ENCODE results near the gene SLC15A2. TPM values are rescaled to one million over a fixed set of nuclear protein-coding genes. Genes with fewer than 3 reads are reported as not detected.

Gene SLC15A2
- total and polyA plus RNA-seq, 2 experiments from 2014 or later = 0.26 to 0.90 TPM

DNA sequence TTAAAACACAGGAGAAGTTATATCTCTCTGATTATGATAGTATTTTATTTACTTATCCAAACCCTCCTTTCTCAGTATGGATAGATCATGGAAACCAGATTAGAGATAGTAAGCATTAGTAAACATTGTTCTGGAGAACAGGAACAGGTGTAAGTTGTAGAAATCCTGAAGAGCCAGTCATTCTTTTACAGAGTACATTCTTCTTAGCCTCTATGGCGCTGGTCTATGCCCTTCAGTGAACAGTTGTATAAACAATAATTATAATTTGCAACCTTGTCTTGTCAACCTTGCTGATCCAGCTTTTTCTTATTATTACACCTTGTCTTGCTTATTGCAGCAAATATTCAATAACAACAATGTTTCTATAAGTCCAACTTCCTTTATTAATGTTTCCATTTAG, 47.4 kb downstream of the SLC15A2 start:
- no peak overlapping the region for H3K27ac ChIP-seq (ENCODE audit: low read depth)

DNA sequence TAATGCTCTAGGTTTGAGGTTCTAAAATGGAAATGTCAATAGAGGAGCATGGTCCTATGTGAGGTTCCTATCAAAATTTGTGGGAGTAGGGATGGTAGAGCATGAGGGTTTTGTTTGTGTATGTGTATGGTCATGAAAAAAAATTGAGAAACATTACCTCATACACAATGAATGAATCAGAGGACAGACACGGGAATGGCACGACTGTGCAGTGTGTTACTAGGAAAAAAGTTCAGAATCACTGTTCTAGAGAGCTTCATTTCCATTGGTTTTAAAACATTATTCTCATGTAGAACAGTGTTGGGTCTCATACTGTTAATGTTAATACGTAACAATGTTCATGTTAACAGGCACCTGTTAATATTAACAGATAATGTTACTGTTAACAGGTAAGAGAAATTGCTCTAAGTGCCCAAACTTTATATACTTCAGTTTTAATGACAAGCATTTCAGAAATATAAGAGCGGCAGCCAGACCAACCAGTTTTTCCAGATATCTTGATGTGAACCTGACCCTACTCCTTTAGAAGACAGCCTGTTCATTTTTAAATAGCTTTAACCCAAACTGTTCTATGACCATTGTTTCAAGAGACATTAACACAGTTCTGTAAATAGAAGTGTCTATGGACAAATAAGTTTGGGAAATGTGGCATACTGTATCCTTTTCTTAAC, 48.0 kb downstream of the SLC15A2 start:
- Histone ChIP-seq H3F3A (replicated peaks; ENCODE audit: low read depth) (no peaks in the 10 kb centered on the region), H3K4me3 (no peak overlapping the region), H3K4me2 (no peak overlapping the region), H4K20me1 (replicated peaks; ENCODE audit: insufficient read depth) (no peaks in the 10 kb centered on the region), H3K27me3 (ENCODE audit: insufficient read depth) (no peaks in the 10 kb centered on the region), H3K79me2 (replicated peaks; ENCODE audit: insufficient read depth) (no peaks in the 10 kb centered on the region), H3K27ac (ENCODE audit: low read depth) (no peak overlapping the region), H3K4me1 (ENCODE audit: insufficient read depth) (no peaks in the 10 kb centered on the region), H3K9me2 (ENCODE audit: insufficient read depth) (no peaks in the 10 kb centered on the region; the same call in 1 of the 2 replicates), H3K36me3 (ENCODE audit: insufficient read depth) (no peaks in the 10 kb centered on the region), H2AFZ (no peak overlapping the region)
- Mint-ChIP-seq H3K9me3 (peaks cover 5% of the 10 kb centered on the region; the same call in 1 of the 3 replicates), H3K4me3 (no peak overlapping the region), H3K27ac (no peak overlapping the region; the same call in 1 of the 2 replicates), H3K4me1 (peaks cover 25% of the 10 kb centered on the region), H3K36me3 (ENCODE audit: low read depth) (peaks cover 20% of the 10 kb centered on the region), H3K27me3 (ENCODE audit: insufficient read depth, low read depth, poor library complexity) (no peaks in the 10 kb centered on the region)
- no peak for DNase-seq (ENCODE audit: low spot score)
- no peak for ATAC-seq
- no peak for TF ChIP-seq NANOG (IDR thresholded peaks at IDR 0.05; ENCODE audit: borderline replicate concordance)
- no peak for TF ChIP-seq ZNF114 (CRISPR knock-in tag; IDR thresholded peaks at IDR 0.05)
- TF ChIP-seq, protein P1, sequence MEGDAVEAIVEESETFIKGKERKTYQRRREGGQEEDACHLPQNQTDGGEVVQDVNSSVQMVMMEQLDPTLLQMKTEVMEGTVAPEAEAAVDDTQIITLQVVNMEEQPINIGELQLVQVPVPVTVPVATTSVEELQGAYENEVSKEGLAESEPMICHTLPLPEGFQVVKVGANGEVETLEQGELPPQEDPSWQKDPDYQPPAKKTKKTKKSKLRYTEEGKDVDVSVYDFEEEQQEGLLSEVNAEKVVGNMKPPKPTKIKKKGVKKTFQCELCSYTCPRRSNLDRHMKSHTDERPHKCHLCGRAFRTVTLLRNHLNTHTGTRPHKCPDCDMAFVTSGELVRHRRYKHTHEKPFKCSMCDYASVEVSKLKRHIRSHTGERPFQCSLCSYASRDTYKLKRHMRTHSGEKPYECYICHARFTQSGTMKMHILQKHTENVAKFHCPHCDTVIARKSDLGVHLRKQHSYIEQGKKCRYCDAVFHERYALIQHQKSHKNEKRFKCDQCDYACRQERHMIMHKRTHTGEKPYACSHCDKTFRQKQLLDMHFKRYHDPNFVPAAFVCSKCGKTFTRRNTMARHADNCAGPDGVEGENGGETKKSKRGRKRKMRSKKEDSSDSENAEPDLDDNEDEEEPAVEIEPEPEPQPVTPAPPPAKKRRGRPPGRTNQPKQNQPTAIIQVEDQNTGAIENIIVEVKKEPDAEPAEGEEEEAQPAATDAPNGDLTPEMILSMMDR (conservative IDR thresholded peaks at IDR 0.05; ENCODE audit: low read depth in 2 of 2) = no peak
- no peak for TF ChIP-seq EZH2 (IDR thresholded peaks at IDR 0.05; ENCODE audit: low read depth, unreplicated experiment)
- no peak for TF ChIP-seq STAT1 (IDR thresholded peaks at IDR 0.05; ENCODE audit: unreplicated experiment)
- TF ChIP-seq, protein P2, sequence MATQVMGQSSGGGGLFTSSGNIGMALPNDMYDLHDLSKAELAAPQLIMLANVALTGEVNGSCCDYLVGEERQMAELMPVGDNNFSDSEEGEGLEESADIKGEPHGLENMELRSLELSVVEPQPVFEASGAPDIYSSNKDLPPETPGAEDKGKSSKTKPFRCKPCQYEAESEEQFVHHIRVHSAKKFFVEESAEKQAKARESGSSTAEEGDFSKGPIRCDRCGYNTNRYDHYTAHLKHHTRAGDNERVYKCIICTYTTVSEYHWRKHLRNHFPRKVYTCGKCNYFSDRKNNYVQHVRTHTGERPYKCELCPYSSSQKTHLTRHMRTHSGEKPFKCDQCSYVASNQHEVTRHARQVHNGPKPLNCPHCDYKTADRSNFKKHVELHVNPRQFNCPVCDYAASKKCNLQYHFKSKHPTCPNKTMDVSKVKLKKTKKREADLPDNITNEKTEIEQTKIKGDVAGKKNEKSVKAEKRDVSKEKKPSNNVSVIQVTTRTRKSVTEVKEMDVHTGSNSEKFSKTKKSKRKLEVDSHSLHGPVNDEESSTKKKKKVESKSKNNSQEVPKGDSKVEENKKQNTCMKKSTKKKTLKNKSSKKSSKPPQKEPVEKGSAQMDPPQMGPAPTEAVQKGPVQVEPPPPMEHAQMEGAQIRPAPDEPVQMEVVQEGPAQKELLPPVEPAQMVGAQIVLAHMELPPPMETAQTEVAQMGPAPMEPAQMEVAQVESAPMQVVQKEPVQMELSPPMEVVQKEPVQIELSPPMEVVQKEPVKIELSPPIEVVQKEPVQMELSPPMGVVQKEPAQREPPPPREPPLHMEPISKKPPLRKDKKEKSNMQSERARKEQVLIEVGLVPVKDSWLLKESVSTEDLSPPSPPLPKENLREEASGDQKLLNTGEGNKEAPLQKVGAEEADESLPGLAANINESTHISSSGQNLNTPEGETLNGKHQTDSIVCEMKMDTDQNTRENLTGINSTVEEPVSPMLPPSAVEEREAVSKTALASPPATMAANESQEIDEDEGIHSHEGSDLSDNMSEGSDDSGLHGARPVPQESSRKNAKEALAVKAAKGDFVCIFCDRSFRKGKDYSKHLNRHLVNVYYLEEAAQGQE (IDR thresholded peaks at IDR 0.05; ENCODE audit: unreplicated experiment) = no peak
- TF ChIP-seq JUNB (IDR thresholded peaks at IDR 0.05; ENCODE audit: unreplicated experiment) = no peak
- TF ChIP-seq CREB1 (CRISPR knock-in tag; IDR thresholded peaks at IDR 0.05; ENCODE audit: low read depth) = no peak
- no peak for TF ChIP-seq POLR2AphosphoS5 (IDR thresholded peaks at IDR 0.05; ENCODE audit: low read depth)

More for the DNA sequence above, 47.4 kb downstream of the SLC15A2 start:
- H3K9me3 Mint-ChIP-seq = peaks cover 5% of the 10 kb centered on the region; the same call in 1 of the 3 replicates
- ATAC-seq (no peak), DNase-seq (ENCODE audit: low spot score) (no peak)
- no peaks in the 10 kb centered on the region for H3K27me3 Mint-ChIP-seq (ENCODE audit: insufficient read depth, low read depth, poor library complexity)
- no peak for TF ChIP-seq STAT1 (IDR thresholded peaks at IDR 0.05; ENCODE audit: unreplicated experiment)
- TF ChIP-seq EZH2phosphoT487 (IDR thresholded peaks at IDR 0.05; ENCODE audit: unreplicated experiment) = no peak
- TF ChIP-seq, protein P1 (conservative IDR thresholded peaks at IDR 0.05; ENCODE audit: low read depth in 2 of 2) = no peak
- H3K4me3 ChIP-seq = no peak overlapping the region
- H2AFZ ChIP-seq = no peak overlapping the region
- no peak overlapping the region for H3K4me2 ChIP-seq
- no peaks in the 10 kb centered on the region for H3K36me3 ChIP-seq (ENCODE audit: insufficient read depth)
- H3K27ac Mint-ChIP-seq = no peak overlapping the region
- H3K4me1 Mint-ChIP-seq = peaks cover 25% of the 10 kb centered on the region
- H3K27me3 ChIP-seq (ENCODE audit: insufficient read depth) = no peaks in the 10 kb centered on the region
- H4K20me1 ChIP-seq (replicated peaks; ENCODE audit: insufficient read depth) = no peaks in the 10 kb centered on the region
- no peaks in the 10 kb centered on the region; the same call in 1 of the 2 replicates for H3K9me2 ChIP-seq (ENCODE audit: insufficient read depth)
- H3K4me3 Mint-ChIP-seq = no peak overlapping the region
- H3K4me1 ChIP-seq (ENCODE audit: insufficient read depth) = no peaks in the 10 kb centered on the region
- H3F3A ChIP-seq (replicated peaks; ENCODE audit: low read depth) = no peaks in the 10 kb centered on the region
- H3K79me2 ChIP-seq (replicated peaks; ENCODE audit: insufficient read depth) = no peaks in the 10 kb centered on the region
- peaks cover 20% of the 10 kb centered on the region for H3K36me3 Mint-ChIP-seq (ENCODE audit: low read depth)

All from GM23338 (cell line).